Coronary artery (tissue), 2 donors: ENCODE measurements around the gene PAQR8.

ENCODE experiments used
- DNase-seq: peaks from one replicate; pipeline ENCODE4 v3.0.0-alpha.2; 2017; ENCODE audit warnings: low spot score
- H3K27ac ChIP-seq, 2 donors: fragments of 200-600 bp; sonication (generic); one replicate each; pipeline ENCODE4 v1.5.1; 2016 to 2019
- H3K4me3 ChIP-seq: fragments of 200-600 bp; sonication (generic); 2 replicates; pipeline ENCODE4 v1.5.1; 2016; ENCODE audit warnings: mild to moderate bottlenecking, moderate library complexity
- CTCF ChIP-seq: fragments of 200-600 bp; sonication (generic); IDR thresholded peaks from one replicate; pipeline ENCODE4 v1.5.1; 2019; ENCODE audit warnings: antibody characterized with exemption

The PAQR8 gene

GRCh38 chr6:52365866-52366540 lies 4.1 kb downstream of the PAQR8 start:
- Histone ChIP-seq H3K27ac (no peak overlapping the region), H3K4me3 (no peak overlapping the region)
- no peak for DNase-seq
- TF ChIP-seq CTCF, result no peak

GRCh38 chr6:52368002-52368401 lies 6.1 kb downstream of the PAQR8 start:
- Histone ChIP-seq H3K27ac (no peak overlapping the region), H3K4me3 (no peak overlapping the region)
- no peak for DNase-seq
- TF ChIP-seq CTCF, result no peak

- no peak for DNase-seq
- TF ChIP-seq CTCF, result no peak
Observed at GRCh38 chr6:52369234-52369633, 7.3 kb downstream of the PAQR8 start.

GRCh38 chr6:52371656-52372191 lies 9.8 kb downstream of the PAQR8 start:
- no peak for TF ChIP-seq CTCF
- Histone ChIP-seq H3K4me3 (no peak overlapping the region), H3K27ac (no peak overlapping the region)
- no peak for DNase-seq

More at GRCh38 chr6:52369234-52369633, 7.3 kb downstream of the PAQR8 start:
- H3K27ac ChIP-seq, result no peak overlapping the region
- no peak overlapping the region for H3K4me3 ChIP-seq

GRCh38 chr6:52373151-52373690 lies 11.3 kb downstream of the PAQR8 start:
- H3K27ac ChIP-seq, result no peak overlapping the region
- DNase-seq, result no peak
- H3K4me3 ChIP-seq, result no peak overlapping the region
- no peak for TF ChIP-seq CTCF

- H3K27ac ChIP-seq, result no peak overlapping the region
- TF ChIP-seq CTCF, result no peak
- no peak for DNase-seq
- no peak overlapping the region for H3K4me3 ChIP-seq
Observed at GRCh38 chr6:52374247-52374646, 12.3 kb downstream of the PAQR8 start.
